Diencephalon (tissue), 1 donor: ENCODE results near the gene PSME2. TPM values are rescaled to one million over a fixed set of nuclear protein-coding genes. Genes with fewer than 3 reads are reported as not detected.

Experiments
- small RNA-seq: library from RNA; depleted of rRNA; stranded (forward); fragments of <200 nt; gene quantifications from one replicate; pipeline ENCODE3, GENCODE V24; 2014
- total RNA-seq: library from RNA; depleted of rRNA; stranded (reverse); fragments of >200 nt; gene quantifications from one replicate; pipeline ENCODE4 v1.2.3, GENCODE V29; 2014

PSME2 gene
- total RNA-seq, 1 donor from 2014 or later = 38.8 TPM

Small RNA genes within 50 kb of the gene (small RNA-seq; reads per million reads assigned to genes)
- gene AL136295.4 (not detected), gene IPO4 (not detected), gene IRF9 (not detected), gene RNA5SP383 (0.21 reads per million)

Other genes with a start within 250 kb of the PSME2 start
- 8.5 TPM for gene DHRS4, start 192.8 kb downstream of the PSME2 start, total RNA-seq
- gene DHRS4L2, start 157.7 kb downstream of the PSME2 start, total RNA-seq = 3.7 TPM
- gene CARMIL3, start 94.6 kb downstream of the PSME2 start, total RNA-seq = 28.8 TPM
- gene CPNE6, start 75.0 kb downstream of the PSME2 start, total RNA-seq = 16.8 TPM
- gene PCK2, start 52.3 kb downstream of the PSME2 start, total RNA-seq = 3.0 TPM
- gene DCAF11, start 31.8 kb downstream of the PSME2 start, total RNA-seq = 67.6 TPM
- 2.5 TPM for gene NRL, start 31.7 kb downstream of the PSME2 start, total RNA-seq
- not detected for gene FITM1, start 16.0 kb downstream of the PSME2 start, total RNA-seq
- 30.4 TPM for gene PSME1, start 10.4 kb downstream of the PSME2 start, total RNA-seq
- 15.5 TPM for gene EMC9, start 5.0 kb downstream of the PSME2 start, total RNA-seq
- 24.5 TPM for gene RNF31, start 888 bp upstream of the PSME2 start, total RNA-seq
- gene IRF9, start 14.7 kb upstream of the PSME2 start, total RNA-seq = 38.5 TPM
- gene REC8, start 25.5 kb upstream of the PSME2 start, total RNA-seq = 26.3 TPM
- 19.4 TPM for gene IPO4, start 42.2 kb upstream of the PSME2 start, total RNA-seq
- 21.5 TPM for gene TM9SF1, start 48.8 kb upstream of the PSME2 start, total RNA-seq
- not detected for gene TSSK4, start 59.1 kb upstream of the PSME2 start, total RNA-seq
- gene CHMP4A, start 66.9 kb upstream of the PSME2 start, total RNA-seq = 33.2 TPM
- gene MDP1, start 69.5 kb upstream of the PSME2 start, total RNA-seq = 16.1 TPM
- gene NEDD8, start 85.8 kb upstream of the PSME2 start, total RNA-seq = 94.6 TPM
- gene GMPR2, start 86.3 kb upstream of the PSME2 start, total RNA-seq = 48.9 TPM
- gene TINF2, start 96.0 kb upstream of the PSME2 start, total RNA-seq = 37.6 TPM
- 3.0 TPM for gene TGM1, start 116.6 kb upstream of the PSME2 start, total RNA-seq
- gene RABGGTA, start 125.0 kb upstream of the PSME2 start, total RNA-seq = 31.4 TPM
- gene DHRS1, start 153.2 kb upstream of the PSME2 start, total RNA-seq = 10.4 TPM
- 20.3 TPM for gene NOP9, start 153.2 kb upstream of the PSME2 start, total RNA-seq
- gene CIDEB, start 161.4 kb upstream of the PSME2 start, total RNA-seq = 2.8 TPM
- gene LTB4R2, start 163.5 kb upstream of the PSME2 start, total RNA-seq = 1.8 TPM
- 1.2 TPM for gene LTB4R, start 164.9 kb upstream of the PSME2 start, total RNA-seq
- 3.2 TPM for gene ADCY4, start 188.5 kb upstream of the PSME2 start, total RNA-seq
- 0.69 TPM for gene RIPK3, start 193.4 kb upstream of the PSME2 start, total RNA-seq
- 5.5 TPM for gene NFATC4, start 221.6 kb upstream of the PSME2 start, total RNA-seq